Epidermal melanocyte (primary cell): ENCODE measurements around the gene HIGD2A.

Source experiments
- DNase-seq: peaks from one replicate; pipeline ENCODE4 v3.0.0; 2011; ENCODE audit warnings: low spot score; ENCODE audit not compliant: insufficient read length

Gene HIGD2A, protein sequence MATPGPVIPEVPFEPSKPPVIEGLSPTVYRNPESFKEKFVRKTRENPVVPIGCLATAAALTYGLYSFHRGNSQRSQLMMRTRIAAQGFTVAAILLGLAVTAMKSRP

DNA sequence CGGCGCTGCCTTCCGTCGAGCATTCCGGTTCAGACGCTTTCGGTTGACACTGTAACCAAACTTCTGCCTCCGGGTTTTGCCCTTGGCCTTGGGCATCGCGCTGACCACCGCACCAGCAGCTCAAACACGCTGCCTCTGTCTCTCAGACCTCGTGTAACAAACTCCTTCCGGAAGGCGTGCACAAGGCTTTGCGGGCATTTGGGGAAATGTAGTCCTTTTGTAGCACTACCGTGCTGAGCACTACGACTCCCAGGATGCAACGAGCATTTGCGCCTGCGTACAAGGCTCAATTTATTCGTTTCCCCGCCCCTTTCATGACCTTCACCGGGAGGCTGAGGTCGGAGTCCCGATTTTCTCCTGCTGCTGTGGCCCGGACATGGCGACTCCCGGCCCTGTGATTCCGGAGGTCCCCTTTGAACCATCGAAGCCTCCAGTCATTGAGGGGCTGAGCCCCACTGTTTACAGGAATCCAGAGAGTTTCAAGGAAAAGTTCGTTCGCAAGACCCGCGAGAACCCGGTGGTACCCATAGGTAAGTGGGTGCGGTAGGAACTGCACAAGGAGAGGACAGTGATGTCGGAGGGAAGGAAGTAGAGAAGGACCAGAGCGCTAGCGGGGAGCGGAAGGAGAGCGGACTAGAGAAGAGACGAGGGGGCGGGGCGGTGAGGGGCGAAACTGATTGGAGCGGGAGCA is at the start of gene HIGD2A, which contains the start of gene NOP16:
HIGD2A (plus strand) TSS at position 308 of the 691 bp plus-strand sequence; CDS start at position 377, 69 bp downstream.
NOP16 (minus strand) TSS at position 155 of the 691 bp plus-strand sequence; CDS start at position 96, 59 bp downstream.
- peak; percentile 97 for DNase-seq

GRCh38 chr5:176339304-176339703 is 49.2 kb upstream of the HIGD2A start:
- no peak for DNase-seq

- no peak for DNase-seq
Measured at GRCh38 chr5:176341325-176342157, 47.0 kb upstream of the HIGD2A start.

- no peak for DNase-seq
Measured at GRCh38 chr5:176342158-176342483, 46.4 kb upstream of the HIGD2A start.

DNA sequence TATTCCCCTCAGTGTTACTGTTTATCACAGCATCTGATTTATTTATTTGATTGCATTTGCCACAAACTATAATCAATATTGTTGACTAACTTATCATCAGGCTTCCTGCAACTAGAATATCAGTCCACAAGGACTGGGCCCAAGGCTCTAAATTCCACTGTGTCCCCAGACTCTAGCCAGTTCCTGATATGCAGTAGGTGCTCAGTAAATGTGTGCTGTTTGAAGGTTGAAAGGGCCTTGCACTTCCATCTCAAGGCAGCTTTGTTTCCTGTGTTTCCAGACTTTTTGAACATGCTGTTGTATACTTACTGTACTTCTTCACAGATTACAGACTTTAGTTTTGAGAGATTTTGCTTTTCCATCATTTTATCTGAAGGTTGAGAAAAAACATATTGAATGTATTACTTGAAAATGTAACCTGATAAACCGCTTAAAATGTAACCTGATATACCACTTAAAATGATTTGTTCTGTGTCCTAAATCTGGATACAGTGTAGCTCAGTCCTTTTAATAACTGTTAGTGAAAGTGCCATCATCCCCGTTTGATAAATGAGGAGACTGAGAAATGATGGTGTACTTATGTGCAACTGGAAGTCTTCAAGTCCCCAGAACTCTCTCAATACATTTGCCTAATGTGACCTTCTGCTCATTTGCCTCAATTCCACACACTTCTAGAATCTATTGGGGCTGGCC is 45.6 kb upstream of the HIGD2A start:
- no peak for DNase-seq

DNA sequence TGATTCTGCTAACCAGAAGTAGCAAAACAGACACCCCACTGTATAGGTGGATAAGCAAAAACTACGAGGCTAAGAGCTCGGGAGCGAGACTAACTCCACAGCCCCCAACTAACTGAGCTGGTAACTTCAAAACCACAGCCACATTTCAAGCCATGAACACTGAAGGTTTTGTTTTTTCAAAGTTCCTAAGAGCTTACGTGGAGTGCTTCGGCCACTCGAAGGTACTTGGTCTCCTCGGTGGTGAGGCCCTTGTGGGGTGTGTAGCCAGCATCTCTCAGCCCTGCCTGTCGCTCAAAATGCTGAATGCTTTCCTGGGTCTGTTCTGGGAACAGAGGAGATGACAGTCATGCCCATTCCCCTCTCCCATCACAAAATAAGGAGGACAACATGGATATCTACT is 38.1 kb upstream of the HIGD2A start:
- no peak for DNase-seq

- DNase-seq = no peak
Measured at GRCh38 chr5:176352116-176352878, 36.3 kb upstream of the HIGD2A start.

DNA sequence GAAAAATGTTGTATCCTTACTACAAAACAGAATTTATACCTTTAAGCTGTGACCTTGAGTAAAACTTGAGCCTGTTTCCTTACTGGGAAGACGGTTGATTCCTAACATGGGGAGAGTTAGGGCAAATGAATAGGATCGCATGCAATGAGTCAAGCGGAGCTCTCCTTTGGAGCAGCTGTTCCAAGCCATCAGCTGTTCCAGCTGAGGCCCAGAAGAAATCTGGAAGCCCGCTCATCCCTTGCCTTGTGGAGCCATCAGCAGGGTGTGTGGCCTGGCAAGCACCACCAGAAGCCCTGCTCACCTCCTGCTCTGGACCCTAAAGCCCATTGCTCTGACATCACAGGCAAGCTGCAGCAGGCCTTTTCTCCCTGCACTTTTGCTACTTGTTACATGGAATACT is 35.0 kb upstream of the HIGD2A start:
- no peak for DNase-seq

- no peak for DNase-seq
Measured at GRCh38 chr5:176355400-176356178, 33.0 kb upstream of the HIGD2A start.

DNA sequence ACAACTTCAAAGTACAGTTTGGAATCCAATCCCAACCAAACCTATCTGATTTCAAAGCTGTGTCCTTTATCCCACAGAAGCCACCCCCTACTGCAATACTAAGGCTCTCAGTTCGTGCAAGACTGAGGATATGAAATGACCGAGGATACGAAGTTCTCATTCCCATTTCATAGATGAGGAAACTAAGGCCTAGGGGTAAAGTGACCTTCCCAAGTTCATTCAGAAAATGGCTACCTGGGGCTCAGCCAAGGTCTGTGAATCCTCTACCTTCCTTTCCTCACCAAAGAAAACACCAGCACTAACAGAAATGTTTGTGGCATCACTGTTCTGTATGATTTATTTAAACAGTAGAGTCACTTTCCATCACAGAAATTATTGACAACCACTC is 32.4 kb upstream of the HIGD2A start:
- no peak for DNase-seq

- DNase-seq = no peak
Measured at GRCh38 chr5:176359658-176360057, 28.9 kb upstream of the HIGD2A start.

DNA sequence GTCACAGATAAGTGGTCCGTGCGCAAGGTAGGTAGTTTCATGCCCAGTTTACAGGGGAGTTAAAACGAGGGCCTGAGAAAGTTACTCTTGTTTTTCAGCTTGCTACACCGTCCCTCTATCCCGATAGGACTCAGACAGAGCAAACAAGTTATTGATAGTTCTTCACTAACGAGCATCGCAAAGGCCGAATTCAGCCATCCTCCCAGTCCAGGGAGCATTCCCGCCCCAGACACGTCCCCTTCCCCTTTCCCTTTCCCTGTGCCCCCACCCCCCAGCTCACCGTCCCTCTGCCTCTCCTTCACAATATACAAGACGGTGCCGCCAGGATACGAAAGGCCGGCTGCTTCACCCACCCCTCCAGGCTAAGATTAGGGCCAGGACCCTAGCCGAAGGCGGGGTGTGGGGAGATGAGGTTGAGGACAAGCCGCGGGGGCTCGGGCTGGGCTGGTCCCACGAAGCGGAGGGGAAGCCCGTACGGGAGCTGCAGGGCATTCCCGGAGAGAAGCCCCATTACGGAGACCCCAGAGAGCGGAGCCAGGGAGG is 27.6 kb upstream of the HIGD2A start:
- DNase-seq = no peak

GRCh38 chr5:176361437-176362232 is 26.9 kb upstream of the HIGD2A start, which contains the start of gene KIAA1191:
TSS of gene KIAA1191 (minus strand) at chr5:176361764. CDS start at chr5:176359508, 2,256 bp downstream.
- peak; percentile 89 for DNase-seq

DNA sequence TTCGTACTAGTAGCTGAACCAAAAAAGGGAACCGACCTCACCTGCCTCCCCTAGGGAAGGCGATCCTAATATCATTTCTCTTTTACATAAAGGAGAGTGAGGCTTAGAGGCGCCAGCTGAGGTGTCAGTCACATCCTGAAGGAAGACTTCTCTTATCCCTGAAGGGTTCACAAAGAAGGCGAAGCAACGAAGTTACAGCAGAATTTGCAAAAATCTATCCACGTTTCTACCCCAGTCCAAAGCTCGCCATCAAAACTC is 26.4 kb upstream of the HIGD2A start:
- DNase-seq = no peak

DNA sequence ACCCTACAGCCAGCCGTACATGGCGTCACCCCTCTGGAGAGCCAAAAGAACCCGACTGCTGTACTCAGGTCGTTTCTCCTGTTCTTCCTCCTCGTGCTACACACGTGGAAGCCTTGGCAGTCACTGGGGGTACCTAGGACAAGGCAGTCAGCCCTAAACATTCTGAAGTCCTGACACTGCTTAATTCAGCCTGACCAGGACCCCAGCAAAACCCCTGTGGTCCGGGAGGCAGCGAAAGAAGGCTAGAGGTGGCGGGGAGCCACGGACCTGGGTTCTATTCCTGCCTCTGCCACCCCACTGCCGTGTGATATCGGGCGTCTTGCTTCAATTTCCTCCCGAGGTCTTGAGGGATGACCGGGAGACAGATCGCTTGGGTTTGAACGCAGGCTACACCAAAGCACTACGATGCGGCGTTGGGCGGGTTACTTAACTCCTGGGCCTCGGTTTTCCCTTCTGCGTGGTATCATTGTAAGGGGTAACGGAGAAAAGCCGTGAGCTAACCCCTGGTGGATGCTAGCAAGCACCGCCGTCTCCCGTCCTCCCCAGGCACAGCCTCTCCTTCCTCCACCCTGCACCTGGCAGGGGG is 23.7 kb upstream of the HIGD2A start:
- DNase-seq = no peak

DNA sequence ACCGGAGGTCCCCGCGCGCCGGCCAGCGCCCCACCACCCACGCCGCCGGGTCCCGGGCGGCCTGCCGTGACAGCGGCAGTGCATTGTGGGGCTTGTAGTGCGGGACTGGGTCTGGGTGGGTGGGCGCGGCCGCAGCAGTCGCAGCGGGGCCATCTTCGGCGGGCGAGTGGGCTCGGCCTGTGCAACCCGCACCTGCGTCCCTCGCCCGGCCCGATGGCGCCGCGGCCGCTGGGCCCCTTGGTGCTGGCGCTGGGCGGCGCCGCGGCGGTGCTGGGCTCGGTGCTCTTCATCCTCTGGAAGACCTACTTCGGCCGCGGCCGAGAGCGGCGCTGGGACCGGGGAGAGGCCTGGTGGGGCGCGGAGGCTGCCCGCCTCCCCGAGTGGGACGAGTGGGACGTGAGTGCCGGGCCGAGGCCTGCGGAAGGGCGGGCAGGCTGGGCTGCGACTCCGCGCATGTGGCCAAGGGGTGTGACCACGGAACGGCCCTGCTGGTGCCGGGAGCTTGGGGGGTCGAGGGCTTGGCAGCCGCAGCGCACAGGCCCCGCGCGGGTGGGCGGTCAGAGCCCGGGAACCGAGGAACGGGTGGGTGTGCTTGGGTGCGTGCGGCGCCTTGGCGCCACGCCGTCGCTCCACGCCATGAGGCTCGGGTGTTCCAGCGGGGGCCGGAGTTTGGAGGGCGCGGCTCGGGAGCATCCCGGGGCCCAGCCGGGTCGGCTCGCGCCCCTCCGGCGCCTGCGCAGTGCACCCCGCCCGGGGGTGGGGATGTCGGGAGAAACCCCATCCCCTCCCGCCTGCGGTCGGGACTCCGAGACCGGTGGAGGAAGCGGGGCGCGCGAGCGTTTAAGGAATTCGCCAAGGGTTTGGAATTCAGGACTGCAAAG is 23.0 kb upstream of the HIGD2A start, which contains the start of gene ARL10:
ARL10 (plus strand) TSS at position 137 of the 881 bp plus-strand sequence; CDS start at position 214, 77 bp downstream.
- DNase-seq = peak; percentile 47

GRCh38 chr5:176366232-176366894 is 22.2 kb upstream of the HIGD2A start:
- DNase-seq = no peak
